NCI-H1105 (cell line): ENCODE data around the gene ZNF814.
"Not testable (repeated sequence)": the region's sequence is repeated elsewhere in the genome, so short reads cannot be mapped to it uniquely, and the experiment has no call there.

Experiments used
- DNase-seq: peaks from one replicate; lab custom pipeline; 2025; lab: John Stamatoyannopoulos, UW

Gene ZNF814

GRCh38 chr19:57854117-57854516, 34.7 kb downstream of the ZNF814 start:
- DNase-seq, result not testable (repeated sequence)

- not testable (repeated sequence) for DNase-seq
Observed at GRCh38 chr19:57851812-57852603, 36.8 kb downstream of the ZNF814 start.

- peak; percentile 26 for DNase-seq
Observed at GRCh38 chr19:57850553-57851017, 38.3 kb downstream of the ZNF814 start.

GRCh38 chr19:57849666-57850473, 39.0 kb downstream of the ZNF814 start, which contains the start of gene ZNF587:
Gene ZNF587, plus strand, starts transcription at chr19:57849859. Its CDS starts 180 bp downstream, at chr19:57850039.
- DNase-seq, result peak; percentile 90

GRCh38 chr19:57849162-57849665, 39.6 kb downstream of the ZNF814 start:
- not testable (repeated sequence) for DNase-seq

GRCh38 chr19:57847164-57847563, 41.7 kb downstream of the ZNF814 start:
- not testable (repeated sequence) for DNase-seq

- DNase-seq, result no peak
Observed at GRCh38 chr19:57841122-57841763, 47.6 kb downstream of the ZNF814 start.

- DNase-seq, result not testable (repeated sequence)
Observed at GRCh38 chr19:57838622-57839191, 50.1 kb downstream of the ZNF814 start.

GRCh38 chr19:57836991-57837390, 51.8 kb downstream of the ZNF814 start:
- not testable (repeated sequence) for DNase-seq

- no peak for DNase-seq
Observed at GRCh38 chr19:57830071-57830602, 58.7 kb downstream of the ZNF814 start, which contains the start of gene ZNF587B. Gene ZNF587B, plus strand, starts transcription at chr19:57830299. Its CDS starts 230 bp downstream, at chr19:57830529.

- no peak for DNase-seq
Observed at GRCh38 chr19:57829316-57829715, 59.5 kb downstream of the ZNF814 start.

GRCh38 chr19:57825511-57825910, 63.3 kb downstream of the ZNF814 start:
- no peak for DNase-seq

- DNase-seq, result not testable (repeated sequence)
Observed at GRCh38 chr19:57823608-57824007, 65.2 kb downstream of the ZNF814 start.

- DNase-seq, result not testable (repeated sequence)
Observed at GRCh38 chr19:57823155-57823554, 65.7 kb downstream of the ZNF814 start.

GRCh38 chr19:57821501-57821900, 67.3 kb downstream of the ZNF814 start:
- DNase-seq, result not testable (repeated sequence)

GRCh38 chr19:57821095-57821494, 67.7 kb downstream of the ZNF814 start:
- DNase-seq, result not testable (repeated sequence)

GRCh38 chr19:57820599-57820998, 68.2 kb downstream of the ZNF814 start:
- DNase-seq, result no peak

GRCh38 chr19:57819475-57820148, 69.2 kb downstream of the ZNF814 start:
- peak; percentile 93 for DNase-seq

- no peak for DNase-seq
Observed at GRCh38 chr19:57818378-57818777, 70.5 kb downstream of the ZNF814 start.

GRCh38 chr19:57817976-57818375, 70.9 kb downstream of the ZNF814 start:
- no peak for DNase-seq

GRCh38 chr19:57816652-57817051, 72.2 kb downstream of the ZNF814 start:
- DNase-seq, result no peak
